NCI-H82 treated with DMSO at 0.1 percent for 48 hours (cell line): Measurements from ENCODE around the gene ADCY7.

ENCODE experiments used
- DNase-seq: peaks from one replicate; lab custom pipeline; 2025; ENCODE audit not compliant: unreplicated experiment; lab: John Stamatoyannopoulos, UW

ADCY7 gene

GRCh38 chr16:50265716-50266336 lies 525 bp upstream of the ADCY7 start:
- DNase-seq: no peak

- DNase-seq: peak; percentile 4
Observed at GRCh38 chr16:50267151-50267631, 840 bp downstream of the ADCY7 start.

GRCh38 chr16:50267651-50268050 lies 1.3 kb downstream of the ADCY7 start:
- DNase-seq: no peak

GRCh38 chr16:50268352-50268751 lies 2.0 kb downstream of the ADCY7 start:
- no peak for DNase-seq

- DNase-seq: no peak
Observed at GRCh38 chr16:50269061-50269705, 2.8 kb downstream of the ADCY7 start.

GRCh38 chr16:50269769-50270509 lies 3.6 kb downstream of the ADCY7 start:
- DNase-seq: no peak

- DNase-seq: no peak
Observed at GRCh38 chr16:50270510-50271147, 4.3 kb downstream of the ADCY7 start.

- DNase-seq: no peak
Observed at GRCh38 chr16:50271148-50272041, 5.0 kb downstream of the ADCY7 start.

GRCh38 chr16:50272111-50272571 lies 5.8 kb downstream of the ADCY7 start:
- no peak for DNase-seq

- DNase-seq: no peak
Observed at GRCh38 chr16:50272687-50273381, 6.5 kb downstream of the ADCY7 start.

GRCh38 chr16:50273382-50273690 lies 7.0 kb downstream of the ADCY7 start:
- DNase-seq: no peak

- DNase-seq: no peak
Observed at GRCh38 chr16:50273888-50274325, 7.6 kb downstream of the ADCY7 start.

- DNase-seq: no peak
Observed at GRCh38 chr16:50274326-50275097, 8.2 kb downstream of the ADCY7 start.

- DNase-seq: no peak
Observed at GRCh38 chr16:50275098-50275415, 8.7 kb downstream of the ADCY7 start.

GRCh38 chr16:50275428-50276325 lies 9.3 kb downstream of the ADCY7 start:
- no peak for DNase-seq

- DNase-seq: no peak
Observed at GRCh38 chr16:50276326-50276640, 9.9 kb downstream of the ADCY7 start.

GRCh38 chr16:50276801-50277555 lies 10.6 kb downstream of the ADCY7 start:
- DNase-seq: no peak

GRCh38 chr16:50278251-50278650 lies 11.9 kb downstream of the ADCY7 start:
- no peak for DNase-seq
